HG03457 (cell line): ENCODE data around the gene PCNT.

Experiments
- ATAC-seq: cut with Tn5 transposase; IDR thresholded peaks from one replicate; pipeline ENCODE4 v1.9.1; 2021; ENCODE audit warnings: moderate number of reproducible peaks; ENCODE audit not compliant: unreplicated experiment

Gene PCNT

DNA sequence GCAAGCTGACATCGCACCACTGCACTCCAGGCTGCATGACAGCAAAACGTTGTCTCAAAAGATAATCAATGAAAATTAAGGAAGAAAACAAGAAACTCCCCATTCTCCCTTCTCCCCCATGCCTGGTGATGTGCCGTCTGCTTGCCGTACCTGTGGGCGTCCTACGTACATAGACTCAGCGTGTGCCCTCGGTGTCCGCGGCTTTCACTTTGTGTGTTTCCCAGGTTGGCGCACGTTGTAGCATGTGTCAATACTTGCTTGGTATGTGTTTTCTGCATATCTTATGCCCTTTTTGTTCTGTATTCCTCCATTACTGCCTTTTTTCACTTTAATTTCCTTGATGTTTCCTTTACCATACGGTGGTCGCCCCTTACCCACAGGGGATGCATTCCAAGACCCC lies 53.8 kb downstream of the PCNT start:
- no peak for ATAC-seq

DNA sequence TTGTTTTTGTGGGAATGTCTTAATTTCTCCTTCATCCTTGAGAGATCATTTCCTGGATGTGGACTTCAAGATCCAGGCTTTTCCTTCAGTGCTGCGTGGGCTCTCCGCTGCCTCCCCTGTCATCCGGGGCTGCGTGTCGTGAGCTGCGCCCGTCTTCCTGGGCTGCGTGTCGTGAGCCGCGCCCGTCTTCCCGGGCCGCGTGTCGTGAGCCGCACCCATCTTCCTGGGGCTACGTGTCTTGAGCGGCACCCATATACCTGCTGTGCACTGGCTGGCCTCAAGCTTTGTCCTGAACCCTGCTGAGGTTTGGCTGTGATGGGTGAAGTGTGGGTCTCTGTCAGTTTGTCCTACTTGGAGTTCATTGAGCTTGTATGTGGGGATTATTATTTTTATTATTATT lies 55.1 kb downstream of the PCNT start:
- no peak for ATAC-seq

- ATAC-seq: no peak
Observed at GRCh38 chr21:46379691-46380090, 55.7 kb downstream of the PCNT start.

DNA sequence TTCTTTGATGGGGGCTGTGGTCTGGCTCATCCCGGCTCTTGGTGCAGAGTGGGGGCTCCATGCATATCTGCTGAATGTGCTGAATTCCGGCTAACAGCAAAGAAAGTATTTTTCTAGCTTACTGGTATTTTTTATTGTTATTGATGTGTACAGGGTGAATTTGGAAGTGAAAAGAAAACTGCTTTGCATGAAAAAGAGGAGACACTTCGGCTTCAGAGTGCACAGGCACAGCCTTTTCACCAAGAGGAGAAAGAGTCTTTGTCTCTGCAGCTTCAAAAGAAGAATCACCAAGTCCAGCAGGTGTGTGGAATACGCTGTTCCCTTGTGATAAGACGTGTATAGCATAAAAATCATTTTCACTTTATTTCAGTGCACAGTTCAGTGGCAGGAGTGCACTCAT lies 57.6 kb downstream of the PCNT start:
- ATAC-seq: no peak

DNA sequence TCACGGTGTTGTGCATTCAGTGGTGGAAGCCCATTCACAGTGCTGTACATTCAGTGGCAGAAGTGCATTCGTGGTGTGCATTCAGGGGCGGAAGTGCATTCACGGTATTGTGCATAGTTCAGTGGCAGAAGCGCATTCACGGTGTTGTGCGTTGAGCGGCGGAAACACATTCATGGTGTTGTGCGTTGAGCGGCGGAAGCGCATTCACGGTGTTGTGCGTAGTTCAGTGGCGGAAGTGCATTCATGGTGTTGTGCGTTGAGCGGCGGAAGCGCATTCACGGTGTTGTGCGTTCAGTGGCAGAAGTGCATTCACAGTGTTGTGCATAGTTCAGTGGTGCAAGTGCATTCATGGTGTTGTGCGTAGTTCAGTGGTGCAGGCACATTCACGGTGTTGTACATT lies 60.6 kb downstream of the PCNT start:
- no peak for ATAC-seq

DNA sequence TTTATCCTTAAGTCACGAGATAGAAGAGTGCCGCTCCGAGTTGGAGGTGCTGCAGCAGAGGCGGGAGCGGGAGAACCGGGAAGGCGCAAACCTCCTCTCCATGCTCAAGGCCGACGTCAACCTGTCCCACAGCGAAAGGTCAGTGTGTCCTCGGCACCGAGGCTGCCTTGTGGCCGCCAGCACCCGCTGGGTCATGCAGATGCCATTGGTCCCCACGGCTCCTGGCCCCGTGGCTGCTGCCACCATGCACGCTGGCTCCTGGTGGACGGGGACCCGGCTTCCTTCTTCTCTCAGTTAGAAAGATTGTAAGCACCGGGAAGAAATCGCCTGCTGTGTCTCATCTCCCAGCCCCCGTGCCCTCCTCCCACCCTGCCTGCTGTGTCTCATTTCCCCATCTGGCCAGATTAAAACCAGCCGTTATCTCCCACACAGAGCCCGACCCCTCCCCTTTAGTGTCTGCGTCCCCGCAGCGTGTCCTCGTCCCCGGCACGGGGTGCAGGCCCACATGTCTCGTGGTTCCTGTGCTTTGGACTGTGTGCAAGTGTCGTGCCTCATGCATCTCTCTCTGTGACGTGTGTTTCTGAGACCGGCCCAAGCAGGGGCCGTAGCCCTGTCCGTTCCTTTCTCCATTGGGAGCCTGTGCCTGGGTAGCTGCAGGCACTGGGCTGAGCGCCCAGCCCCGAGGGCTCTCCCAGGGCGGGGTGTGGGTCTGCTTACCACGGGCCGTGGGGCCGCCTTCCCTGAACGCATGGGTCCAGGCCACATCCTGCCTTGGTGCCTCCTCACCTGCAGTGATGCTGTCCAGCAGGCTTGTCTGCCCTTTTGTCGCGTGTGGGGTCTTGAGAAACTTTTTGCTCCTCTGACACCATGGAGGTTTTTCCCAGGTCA lies 62.1 kb downstream of the PCNT start:
- no peak for ATAC-seq

DNA sequence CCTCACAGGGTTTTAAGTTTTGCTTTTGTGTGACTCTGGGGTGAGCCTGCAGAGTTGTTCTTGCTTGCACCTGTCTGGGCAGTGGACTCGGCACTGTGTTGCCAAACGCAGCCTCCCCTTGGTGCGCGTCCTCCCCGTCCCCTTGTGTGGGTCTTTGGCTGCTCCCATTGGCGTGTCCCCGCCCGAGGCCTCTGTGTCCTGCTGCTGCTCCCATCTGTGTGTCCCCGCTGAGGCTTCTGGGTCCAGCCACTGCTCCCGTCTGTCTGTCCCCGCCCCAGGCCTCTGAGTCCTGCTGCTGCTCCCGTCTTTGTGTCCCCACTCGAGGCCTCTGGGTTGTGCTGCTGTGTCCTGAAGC lies 62.8 kb downstream of the PCNT start:
- ATAC-seq: no peak

- no peak for ATAC-seq
Observed at GRCh38 chr21:46388206-46388880, 64.4 kb downstream of the PCNT start.

DNA sequence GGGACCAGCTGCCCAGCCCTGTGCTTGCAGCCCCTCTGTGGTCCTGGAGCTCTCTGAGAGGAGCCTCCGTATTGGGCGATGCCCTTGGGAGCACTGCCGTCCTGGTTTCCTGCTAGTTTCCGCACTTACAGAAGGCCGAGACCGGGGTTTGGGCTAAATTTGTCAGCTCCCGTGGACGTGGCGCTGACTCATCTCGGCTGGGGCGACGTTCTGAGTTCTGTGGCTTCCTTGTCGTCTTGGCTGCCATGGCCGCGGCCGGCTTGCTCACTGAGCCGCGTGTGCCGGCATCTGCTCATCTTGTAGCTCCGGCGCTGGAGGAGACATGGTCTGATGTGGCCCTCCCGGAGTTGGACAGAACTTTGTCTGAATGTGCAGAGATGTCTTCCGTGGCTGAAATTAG lies 64.9 kb downstream of the PCNT start:
- no peak for ATAC-seq

- no peak for ATAC-seq
Observed at GRCh38 chr21:46390603-46391545, 66.9 kb downstream of the PCNT start.

DNA sequence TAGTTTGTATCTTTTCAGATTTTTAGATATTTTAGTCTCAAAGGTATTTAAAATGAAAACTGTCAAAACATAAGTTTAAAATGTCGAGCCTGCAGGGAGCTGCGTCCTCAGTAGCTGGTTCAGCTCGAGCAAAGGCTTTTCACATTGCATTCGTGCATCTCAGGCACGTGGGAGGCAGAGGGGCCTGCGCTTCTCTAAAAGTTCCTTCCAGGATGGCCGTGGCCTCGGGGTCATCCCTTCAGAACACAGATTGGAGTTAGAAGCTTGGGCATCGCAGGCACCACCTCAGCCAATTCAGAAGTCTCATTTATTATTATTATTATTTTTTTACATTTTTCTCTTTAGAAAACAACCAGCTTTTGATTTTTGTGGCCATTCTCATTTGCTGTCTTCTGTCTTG lies 67.8 kb downstream of the PCNT start:
- ATAC-seq: no peak

- no peak for ATAC-seq
Observed at GRCh38 chr21:46392921-46393320, 69.0 kb downstream of the PCNT start.

DNA sequence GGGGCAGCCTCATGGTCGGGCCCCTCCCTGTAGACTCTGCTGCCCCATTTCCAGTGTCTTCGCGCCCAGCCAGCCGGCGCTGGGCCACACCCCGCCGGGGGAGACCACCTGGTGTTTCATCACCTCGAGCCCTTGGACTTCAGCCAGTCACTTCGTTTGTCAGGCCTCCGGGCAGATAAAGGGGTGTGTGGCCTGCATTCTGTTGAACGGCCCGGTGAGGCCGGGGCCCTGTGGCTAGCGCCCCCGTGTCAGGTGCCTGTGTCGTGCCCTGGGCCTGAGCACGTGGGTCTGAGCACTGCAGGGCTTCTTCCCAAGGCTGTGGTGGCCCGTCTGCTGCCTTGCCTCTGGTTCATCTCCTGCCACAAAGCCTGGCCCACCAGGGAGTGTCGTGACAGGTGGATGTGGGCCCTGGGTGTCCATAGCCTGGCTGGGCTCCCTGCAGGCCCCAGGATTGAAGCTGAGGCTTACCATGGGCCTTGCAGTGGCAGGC lies 69.5 kb downstream of the PCNT start:
- ATAC-seq: no peak

DNA sequence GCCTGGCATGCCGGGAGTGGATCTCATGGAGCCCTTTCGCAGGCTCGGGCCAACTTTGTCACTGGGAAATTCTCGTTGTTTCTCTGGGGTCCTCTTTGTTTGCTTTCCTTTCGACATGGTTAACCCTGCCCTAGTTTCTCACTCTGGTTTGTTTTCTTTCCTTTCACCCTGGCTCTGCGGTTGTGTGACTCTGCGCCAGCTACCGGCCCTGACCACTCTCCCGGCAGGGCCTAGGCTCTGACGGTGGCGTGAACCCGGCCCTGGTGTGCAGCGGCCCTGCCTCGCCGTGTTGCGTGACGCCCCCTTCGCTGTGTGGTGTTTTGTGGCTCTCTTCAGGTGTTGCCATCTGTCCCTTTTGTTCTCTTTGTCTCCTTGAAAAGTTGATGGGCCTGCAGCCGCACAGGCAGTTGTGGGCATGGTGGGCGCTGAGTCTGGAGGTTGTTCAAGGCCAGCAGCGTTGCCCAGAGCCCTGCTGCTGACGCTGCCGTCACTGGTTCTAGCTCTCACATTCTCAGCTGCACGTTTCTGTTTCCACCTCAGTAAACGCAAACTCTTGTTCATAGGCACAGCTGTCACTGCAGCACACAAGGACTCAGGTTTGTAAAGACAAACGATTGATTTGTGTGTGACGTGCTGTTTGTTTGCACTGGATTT lies 70.1 kb downstream of the PCNT start:
- ATAC-seq: no peak

GRCh38 chr21:46394595-46395104 lies 70.7 kb downstream of the PCNT start:
- no peak for ATAC-seq

- no peak for ATAC-seq
Observed at GRCh38 chr21:46397211-46397905, 73.4 kb downstream of the PCNT start.

- no peak for ATAC-seq
Observed at GRCh38 chr21:46397993-46398392, 74.0 kb downstream of the PCNT start.

GRCh38 chr21:46399129-46399528 lies 75.2 kb downstream of the PCNT start:
- no peak for ATAC-seq

DNA sequence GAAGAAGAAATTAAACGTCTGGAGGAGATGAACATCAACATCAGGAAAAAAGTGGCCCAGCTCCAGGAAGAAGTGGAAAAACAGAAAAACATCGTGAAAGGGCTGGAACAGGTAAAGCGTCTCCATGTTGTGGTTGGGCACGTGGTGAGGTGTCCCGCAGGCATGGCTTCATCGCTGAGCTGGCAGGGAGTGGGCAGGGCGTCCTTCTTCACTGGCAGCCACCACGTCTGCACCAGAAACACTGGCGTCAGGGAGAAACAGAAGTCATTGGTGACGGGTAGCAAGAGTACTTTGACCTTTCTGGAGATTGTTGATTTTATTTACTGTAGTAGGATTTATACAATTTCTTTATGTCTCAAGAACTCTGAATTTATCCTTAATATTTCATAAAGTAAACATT lies 75.7 kb downstream of the PCNT start:
- ATAC-seq: no peak
